ENCODE measurements around the gene QRSL1.
"Not testable (repeated sequence)": the region's sequence is repeated elsewhere in the genome, so short reads cannot be mapped to it uniquely, and the experiment has no call there.

QRSL1 gene

GRCh38 chr6:106629103-106629858, at the start of gene QRSL1, which contains the start of gene RTN4IP1:
Gene QRSL1 (plus strand): TSS chr6:106629578. CDS start chr6:106629682, 104 bp downstream.
Gene RTN4IP1 (minus strand): TSS chr6:106629498. CDS start chr6:106629021, 477 bp downstream.
- DNase-seq (ENCODE audit: low read depth in 2 of 2) = peak; percentile 87

GRCh38 chr6:106581468-106581867, 47.9 kb upstream of the QRSL1 start:
- DNase-seq (ENCODE audit: low read depth in 2 of 2) = no peak

- no peak for DNase-seq (ENCODE audit: low read depth in 2 of 2)
Measured at GRCh38 chr6:106586815-106587415, 42.5 kb upstream of the QRSL1 start.

- not testable (repeated sequence) for DNase-seq (ENCODE audit: low read depth in 2 of 2)
Measured at GRCh38 chr6:106588937-106589336, 40.4 kb upstream of the QRSL1 start.

- peak; percentile 37 to 42 for DNase-seq (ENCODE audit: low read depth in 2 of 2)
Measured at GRCh38 chr6:106591111-106591825, 38.1 kb upstream of the QRSL1 start.

- DNase-seq (ENCODE audit: low read depth in 2 of 2) = no peak
Measured at GRCh38 chr6:106599440-106599839, 29.9 kb upstream of the QRSL1 start.

GRCh38 chr6:106600329-106600728, 29.0 kb upstream of the QRSL1 start:
- peak in 1 of 2 experiments; percentile 11 for DNase-seq (ENCODE audit: low read depth in 2 of 2)

- peak in 1 of 2 experiments; percentile 13 for DNase-seq (ENCODE audit: low read depth in 2 of 2)
Measured at GRCh38 chr6:106608080-106608668, 21.2 kb upstream of the QRSL1 start.

GRCh38 chr6:106609699-106610098, 19.7 kb upstream of the QRSL1 start:
- DNase-seq (ENCODE audit: low read depth in 2 of 2) = no peak

GRCh38 chr6:106611030-106611429, 18.3 kb upstream of the QRSL1 start:
- DNase-seq (ENCODE audit: low read depth in 2 of 2) = no peak

- no peak for DNase-seq (ENCODE audit: low read depth in 2 of 2)
Measured at GRCh38 chr6:106612671-106613416, 16.5 kb upstream of the QRSL1 start.

GRCh38 chr6:106613590-106613989, 15.8 kb upstream of the QRSL1 start:
- DNase-seq (ENCODE audit: low read depth in 2 of 2) = no peak

- no peak for DNase-seq (ENCODE audit: low read depth in 2 of 2)
Measured at GRCh38 chr6:106614166-106614565, 15.2 kb upstream of the QRSL1 start.

- DNase-seq (ENCODE audit: low read depth in 2 of 2) = no peak
Measured at GRCh38 chr6:106614592-106615257, 14.7 kb upstream of the QRSL1 start.

- no peak for DNase-seq (ENCODE audit: low read depth in 2 of 2)
Measured at GRCh38 chr6:106617302-106617701, 12.1 kb upstream of the QRSL1 start.

- no peak for DNase-seq (ENCODE audit: low read depth in 2 of 2)
Measured at GRCh38 chr6:106617857-106618256, 11.5 kb upstream of the QRSL1 start.

- no peak for DNase-seq (ENCODE audit: low read depth in 2 of 2)
Measured at GRCh38 chr6:106618324-106618723, 11.1 kb upstream of the QRSL1 start.

- DNase-seq (ENCODE audit: low read depth in 2 of 2) = no peak
Measured at GRCh38 chr6:106619223-106619622, 10.2 kb upstream of the QRSL1 start.

GRCh38 chr6:106620931-106621672, 8.3 kb upstream of the QRSL1 start:
- peak; percentile 35 to 36 for DNase-seq (ENCODE audit: low read depth in 2 of 2)

GRCh38 chr6:106622412-106622811, 7.0 kb upstream of the QRSL1 start:
- no peak for DNase-seq (ENCODE audit: low read depth in 2 of 2)

Measured in fibroblast of skin of left quadriceps (primary cell).